Testis (tissue), 3 donors: ENCODE results near the gene NELL1. TPM values are rescaled to one million over a fixed set of nuclear protein-coding genes. Genes with fewer than 3 reads are reported as not detected.

Experiments used
- DNase-seq: peaks from one replicate; pipeline ENCODE4 v3.0.0-alpha.2; 2019
- H3K27ac ChIP-seq, 2 donors: fragments of 200-600 bp; sonication (generic); one replicate each; pipeline ENCODE4 v1.5.1; 2019
- H3K27me3 ChIP-seq: fragments of 200-600 bp; sonication (generic); one replicate; pipeline ENCODE4 v1.5.1; 2019
- H3K36me3 ChIP-seq: fragments of 200-600 bp; sonication (generic); one replicate; pipeline ENCODE4 v1.5.1; 2017; ENCODE audit warnings: low read depth; ENCODE audit errors: missing control alignments
- H3K4me1 ChIP-seq: fragments of 200-600 bp; sonication (generic); one replicate; pipeline ENCODE4 v1.5.1; 2019
- H3K4me3 ChIP-seq, 2 donors: fragments of 200-600 bp; sonication (generic); one replicate each; pipeline ENCODE4 v1.5.1; 2017 to 2019
- H3K9me3 ChIP-seq: fragments of 200-600 bp; sonication (generic); one replicate; pipeline ENCODE4 v1.5.1; 2017
- POLR2A ChIP-seq: fragments of 450-650 bp; IDR thresholded peaks from one replicate; pipeline ENCODE4 v1.6.1; 2017; ENCODE audit warnings: antibody characterized with exemption, mild to moderate bottlenecking, moderate library complexity
- WGBS, 2 donors: methylation state at CpG; one replicate each; pipeline ENCODE4 v1.1.5; 2018; 5-methylcytosine and 5-hydroxymethylcytosine counted together
- intact Hi-C: fragments of 100-400 bp; cut with DNase I; formaldehyde crosslinking; loops from one replicate; pipeline ENCODE4 v1.15.1; 2023; ENCODE audit warnings: low total_unique reads
- polyA plus RNA-seq: library from polyadenylated mRNA; stranded (reverse); fragments of 350-450 nt; fragmentation: Illumina TruSeq; extraction: RNeasy Lipid Tissue Mini Kit (QIAGEN cat#74804); gene quantifications from one replicate; pipeline ENCODE4 v1.2.3, GENCODE V29; 2014; ENCODE audit warnings: low read depth, low replicate concordance; ENCODE audit not compliant: insufficient read depth
- total RNA-seq, 2 donors: library from RNA; depleted of rRNA; stranded (reverse); fragments of >200 nt; gene quantifications; one replicate each; pipeline ENCODE4 v1.2.3, GENCODE V29; 2016
- TF ChIP-seq, protein P1 (sequence below), 3 experiments: fragments of 450-650 bp in 2 of 3; fragments of 200-600 bp in 1 of 3; sonication (generic) in 1 of 3; IDR thresholded peaks; one replicate each; pipeline ENCODE4 v1.5.1; 2016 to 2019; ENCODE audit warnings: antibody characterized with exemption in 3 of 3, mild to moderate bottlenecking in 2 of 3, moderate library complexity in 1 of 3

The NELL1 gene
- total and polyA plus RNA-seq, 3 donors from 2014 or later = 4.9 to 8.9 (median 7.0) TPM

DNA sequence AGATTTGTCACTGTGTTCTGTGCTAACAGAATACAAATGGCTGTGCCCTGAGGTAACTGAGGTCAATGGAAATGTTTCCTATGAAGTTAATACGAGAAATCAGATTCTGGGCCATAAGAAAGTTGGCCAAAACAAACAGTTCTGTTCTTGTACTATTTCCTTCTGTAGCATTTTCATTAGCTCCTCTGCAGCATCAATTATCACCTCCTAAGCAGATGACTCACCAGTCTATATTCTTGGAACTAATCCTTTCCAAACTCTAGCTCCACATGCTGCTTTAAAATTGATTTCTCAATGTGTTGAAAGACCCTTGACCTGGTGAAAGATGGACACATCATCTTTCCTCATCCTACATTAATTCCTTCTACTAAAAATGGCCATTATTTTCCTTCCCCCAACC lies 736.0 kb downstream of the NELL1 start:
- H3K27ac ChIP-seq = no peak overlapping the region
- no peak for TF ChIP-seq POLR2A
- TF ChIP-seq, protein P1, sequence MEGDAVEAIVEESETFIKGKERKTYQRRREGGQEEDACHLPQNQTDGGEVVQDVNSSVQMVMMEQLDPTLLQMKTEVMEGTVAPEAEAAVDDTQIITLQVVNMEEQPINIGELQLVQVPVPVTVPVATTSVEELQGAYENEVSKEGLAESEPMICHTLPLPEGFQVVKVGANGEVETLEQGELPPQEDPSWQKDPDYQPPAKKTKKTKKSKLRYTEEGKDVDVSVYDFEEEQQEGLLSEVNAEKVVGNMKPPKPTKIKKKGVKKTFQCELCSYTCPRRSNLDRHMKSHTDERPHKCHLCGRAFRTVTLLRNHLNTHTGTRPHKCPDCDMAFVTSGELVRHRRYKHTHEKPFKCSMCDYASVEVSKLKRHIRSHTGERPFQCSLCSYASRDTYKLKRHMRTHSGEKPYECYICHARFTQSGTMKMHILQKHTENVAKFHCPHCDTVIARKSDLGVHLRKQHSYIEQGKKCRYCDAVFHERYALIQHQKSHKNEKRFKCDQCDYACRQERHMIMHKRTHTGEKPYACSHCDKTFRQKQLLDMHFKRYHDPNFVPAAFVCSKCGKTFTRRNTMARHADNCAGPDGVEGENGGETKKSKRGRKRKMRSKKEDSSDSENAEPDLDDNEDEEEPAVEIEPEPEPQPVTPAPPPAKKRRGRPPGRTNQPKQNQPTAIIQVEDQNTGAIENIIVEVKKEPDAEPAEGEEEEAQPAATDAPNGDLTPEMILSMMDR (IDR thresholded peaks at IDR 0.05) = no peak
- WGBS, 2 donors = 57 to 58% methylated on average over 1 of the region's 1 CpG
- DNase-seq = no peak
- intact Hi-C loops = no loop called here
- H3K4me1 ChIP-seq = no peaks in the 10 kb centered on the region
- H3K27me3 ChIP-seq = no peaks in the 10 kb centered on the region
- no peaks in the 10 kb centered on the region for H3K36me3 ChIP-seq
- no peaks in the 10 kb centered on the region for H3K9me3 ChIP-seq
- H3K4me3 ChIP-seq = no peak overlapping the region

DNA sequence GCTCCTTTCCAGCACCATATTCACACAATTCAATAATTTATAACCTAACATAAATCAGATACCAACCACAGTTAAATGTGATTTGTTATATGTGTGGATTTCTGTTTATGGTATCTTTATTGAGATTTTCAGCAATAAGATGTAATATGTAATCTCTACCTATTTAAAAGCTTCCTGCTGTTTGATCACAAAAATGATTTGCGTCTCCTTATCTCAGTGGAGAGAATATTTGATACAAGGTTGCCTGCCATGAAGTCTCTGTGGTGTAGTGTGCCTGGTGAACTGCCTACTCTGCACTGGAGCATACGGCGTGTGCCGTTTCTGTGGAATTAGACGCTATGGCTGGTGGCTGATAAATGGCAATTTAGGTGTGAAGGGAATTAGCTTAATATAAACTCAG lies 741.1 kb downstream of the NELL1 start:
- intact Hi-C loops = no loop called here
- H3K9me3 ChIP-seq = no peaks in the 10 kb centered on the region
- no peak overlapping the region for H3K4me3 ChIP-seq
- DNase-seq = no peak
- H3K27ac ChIP-seq = no peak overlapping the region
- no peaks in the 10 kb centered on the region for H3K4me1 ChIP-seq
- WGBS, 2 donors = 69 to 74% methylated on average over 5 of the region's 5 CpGs
- H3K27me3 ChIP-seq = no peaks in the 10 kb centered on the region
- TF ChIP-seq, protein P1 (IDR thresholded peaks at IDR 0.05) = no peak
- TF ChIP-seq POLR2A = no peak
- H3K36me3 ChIP-seq = no peaks in the 10 kb centered on the region

DNA sequence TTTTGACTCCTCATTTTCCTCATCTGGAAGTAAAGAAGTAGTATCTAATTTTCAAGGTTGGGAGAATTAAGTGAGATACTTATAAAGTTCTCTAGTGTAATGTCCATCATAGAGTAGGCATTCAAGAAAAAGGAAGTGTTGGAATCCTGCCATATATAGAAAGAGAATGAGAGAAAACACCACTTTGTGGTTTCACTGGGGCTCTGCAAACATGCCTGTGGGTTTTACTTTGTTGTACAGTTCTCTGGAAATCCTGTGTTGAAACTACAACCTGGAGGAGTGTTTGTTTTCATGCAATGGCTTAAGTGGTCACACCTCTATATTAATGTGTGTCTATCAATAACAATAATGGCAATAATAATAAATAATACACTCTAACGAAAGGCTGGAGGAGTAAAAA lies 741.7 kb downstream of the NELL1 start:
- WGBS, 2 donors = 0 to 9% methylated on average over 1 of the region's 1 CpG
- H3K27me3 ChIP-seq = no peaks in the 10 kb centered on the region
- DNase-seq = no peak
- intact Hi-C loops = no loop called here
- no peaks in the 10 kb centered on the region for H3K36me3 ChIP-seq
- no peak overlapping the region for H3K27ac ChIP-seq
- no peak for TF ChIP-seq POLR2A
- TF ChIP-seq, protein P1 (IDR thresholded peaks at IDR 0.05) = no peak
- no peak overlapping the region for H3K4me3 ChIP-seq
- H3K9me3 ChIP-seq = no peaks in the 10 kb centered on the region
- H3K4me1 ChIP-seq = no peaks in the 10 kb centered on the region

DNA sequence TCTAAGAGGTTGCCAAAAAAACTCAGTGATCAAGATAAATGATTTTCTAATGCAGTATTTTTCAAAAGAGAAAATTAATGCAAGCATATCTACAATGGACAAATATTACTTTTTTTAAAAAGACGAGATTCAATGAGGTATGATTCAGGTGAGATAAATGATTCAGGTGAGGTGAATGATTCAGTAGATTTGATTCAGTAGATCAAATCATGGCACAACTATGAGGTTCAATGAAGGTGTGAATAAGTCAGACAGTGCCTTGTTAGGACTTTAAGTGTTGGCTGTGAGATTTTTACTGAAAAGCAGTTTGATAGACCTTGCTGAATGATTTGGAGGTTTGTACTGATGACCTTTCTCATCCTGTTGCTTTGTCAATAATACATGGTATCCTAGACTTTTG lies 742.2 kb downstream of the NELL1 start:
- TF ChIP-seq, protein P1 (IDR thresholded peaks at IDR 0.05) = no peak
- TF ChIP-seq POLR2A = no peak
- H3K27ac ChIP-seq = no peak overlapping the region
- H3K9me3 ChIP-seq = no peaks in the 10 kb centered on the region
- WGBS, 2 donors = 84 to 97% methylated on average over 1 of the region's 1 CpG
- intact Hi-C loops = no loop called here
- no peaks in the 10 kb centered on the region for H3K36me3 ChIP-seq
- no peak overlapping the region for H3K4me3 ChIP-seq
- DNase-seq = no peak
- no peaks in the 10 kb centered on the region for H3K4me1 ChIP-seq
- no peaks in the 10 kb centered on the region for H3K27me3 ChIP-seq

DNA sequence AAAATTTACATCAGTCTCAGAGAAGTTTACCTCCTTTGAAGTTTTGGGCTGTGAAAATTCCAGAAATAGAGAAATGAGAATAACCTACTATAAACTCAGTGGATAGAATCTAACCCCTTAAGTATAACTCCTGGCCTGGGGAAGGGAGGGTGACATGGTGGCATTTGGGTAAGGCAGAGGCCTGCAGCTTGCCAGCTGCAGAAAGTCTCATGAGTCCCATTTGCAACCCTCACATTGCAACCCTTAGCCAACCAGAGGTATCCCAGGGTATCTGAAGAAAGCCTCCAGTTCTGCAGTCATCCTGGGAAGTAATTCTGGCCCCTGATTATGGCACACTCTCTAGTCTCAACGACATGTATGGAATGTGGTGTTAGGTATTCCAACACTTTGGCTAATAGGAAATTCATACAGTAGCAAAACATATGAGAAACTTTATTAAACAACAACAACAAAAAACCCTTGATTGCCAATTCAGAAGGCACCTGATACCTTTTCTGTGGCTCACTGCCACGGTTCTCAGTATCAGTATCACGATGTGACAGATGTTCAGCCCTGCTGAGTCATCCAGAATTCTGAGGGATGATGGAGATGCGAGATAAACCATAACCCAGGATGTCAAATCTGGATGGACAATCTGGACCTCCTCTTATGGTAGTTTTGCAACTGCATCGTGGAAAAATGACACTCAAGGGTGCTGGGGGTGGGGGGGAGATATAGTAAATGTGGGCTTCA lies 743.4 kb downstream of the NELL1 start:
- no peak for TF ChIP-seq POLR2A
- TF ChIP-seq, protein P1 (IDR thresholded peaks at IDR 0.05) = no peak
- no peaks in the 10 kb centered on the region for H3K4me1 ChIP-seq
- H3K27ac ChIP-seq = no peak overlapping the region
- H3K36me3 ChIP-seq = no peaks in the 10 kb centered on the region
- H3K9me3 ChIP-seq = no peaks in the 10 kb centered on the region
- DNase-seq = no peak
- intact Hi-C loops = no loop called here
- no peak overlapping the region for H3K4me3 ChIP-seq
- 75 to 79% methylated on average over 5 of the region's 5 CpGs for WGBS, 2 donors
- H3K27me3 ChIP-seq = no peaks in the 10 kb centered on the region
